Loucy (cell line): Measurements from ENCODE around the gene NOS2.
"Not testable (repeated sequence)": the region's sequence is repeated elsewhere in the genome, so short reads cannot be mapped to it uniquely, and the experiment has no call there.

ENCODE experiments used
- H2AFZ ChIP-seq: fragments of 200-600 bp; sonication (generic); 2 replicates; pipeline ENCODE4 v1.6.0; 2016; ENCODE audit warnings: antibody characterized with exemption, mild to moderate bottlenecking, low read length, moderate library complexity
- H3F3A ChIP-seq: fragments of 200-600 bp; 2 replicates; pipeline ENCODE4 v1.6.0; 2016; ENCODE audit warnings: antibody characterized with exemption, low read depth, mild to moderate bottlenecking
- H3K27me3 ChIP-seq: fragments of 200-600 bp; sonication (generic); 2 replicates; pipeline ENCODE4 v1.6.1; 2014; ENCODE audit warnings: low read length, mild to moderate bottlenecking; ENCODE audit not compliant: insufficient read depth, poor library complexity, severe bottlenecking
- H3K36me3 ChIP-seq: fragments of 200-600 bp; sonication (generic); 2 replicates; pipeline ENCODE4 v1.6.1; 2016; ENCODE audit warnings: low read length; ENCODE audit not compliant: insufficient read depth
- H3K4me1 ChIP-seq: fragments of 200-600 bp; sonication (generic); 2 replicates; pipeline ENCODE4 v1.5.1; 2014; ENCODE audit warnings: low read length, mild to moderate bottlenecking; ENCODE audit not compliant: insufficient read depth, poor library complexity, severe bottlenecking
- H3K4me2 ChIP-seq: fragments of 200-600 bp; sonication (generic); 2 replicates; pipeline ENCODE4 v1.6.0; 2014; ENCODE audit warnings: antibody characterized with exemption, low read length, low read depth, mild to moderate bottlenecking; ENCODE audit not compliant: poor library complexity, severe bottlenecking
- H3K4me3 ChIP-seq: fragments of 200-600 bp; sonication (generic); 2 replicates; pipeline ENCODE4 v1.5.1; 2014; ENCODE audit warnings: low read length, mild to moderate bottlenecking, mixed read lengths; ENCODE audit not compliant: poor library complexity, severe bottlenecking
- H3K79me2 ChIP-seq: fragments of 200-600 bp; sonication (generic); 2 replicates; pipeline ENCODE4 v1.6.1; 2014; ENCODE audit warnings: low read length; ENCODE audit not compliant: insufficient read depth
- H3K9ac ChIP-seq: fragments of 200-600 bp; sonication (generic); 2 replicates; pipeline ENCODE4 v1.6.0; 2014; ENCODE audit warnings: mild to moderate bottlenecking, low read depth, low read length, moderate library complexity; ENCODE audit not compliant: poor library complexity, severe bottlenecking
- H3K9me2 ChIP-seq: fragments of 200-600 bp; sonication (generic); replicated peaks from 2 replicates; pipeline ENCODE4 v1.6.1; 2016; ENCODE audit warnings: low read depth, low read length, mixed read lengths
- H3K9me3 ChIP-seq: fragments of 200-600 bp; sonication (generic); 2 replicates; pipeline ENCODE4 v1.6.1; 2014; ENCODE audit warnings: mild to moderate bottlenecking, antibody characterized with exemption, low read length, low read depth; ENCODE audit not compliant: insufficient read depth
- H4K20me1 ChIP-seq: fragments of 200-600 bp; sonication (generic); 2 replicates; pipeline ENCODE4 v1.6.0; 2014; ENCODE audit warnings: antibody characterized with exemption, low read length, mild to moderate bottlenecking; ENCODE audit not compliant: insufficient read depth, poor library complexity, severe bottlenecking
- CTCF ChIP-seq: fragments of 200-600 bp; sonication (generic); conservative IDR thresholded peaks from 2 replicates; pipeline ENCODE4 v1.5.1; 2014; ENCODE audit warnings: mild to moderate bottlenecking, antibody characterized with exemption, low read length
- EZH2phosphoT487 ChIP-seq: fragments of 200-600 bp; IDR thresholded peaks from 2 replicates; pipeline ENCODE4 v1.6.1; 2018; ENCODE audit warnings: antibody characterized with exemption, mild to moderate bottlenecking, moderate library complexity, borderline replicate concordance

NOS2 gene

GRCh38 chr17:27752831-27753619 is 47.3 kb downstream of the NOS2 start:
- not testable (repeated sequence) for H3K79me2 ChIP-seq, H3K4me2 ChIP-seq, H3K9me3 ChIP-seq, H3K9me2 ChIP-seq, H3K4me3 ChIP-seq, H4K20me1 ChIP-seq, H3K9ac ChIP-seq, H3K4me1 ChIP-seq, H2AFZ ChIP-seq, H3K36me3 ChIP-seq, H3K27me3 ChIP-seq, H3F3A ChIP-seq
- peak; percentile 17; the same call in 1 of the 2 replicates for TF ChIP-seq CTCF

GRCh38 chr17:27751622-27752490 is 48.5 kb downstream of the NOS2 start:
- Histone ChIP-seq H3K36me3 (no peaks in the 10 kb centered on the region), H3K79me2 (no peaks in the 10 kb centered on the region), H2AFZ (no peak overlapping the region), H3F3A (no peaks in the 10 kb centered on the region), H3K4me2 (no peak overlapping the region), H3K27me3 (no peaks in the 10 kb centered on the region), H3K9me3 (no peaks in the 10 kb centered on the region), H3K4me1 (no peaks in the 10 kb centered on the region), H3K9me2 (no peaks in the 10 kb centered on the region), H3K9ac (no peak overlapping the region), H3K4me3 (no peak overlapping the region), H4K20me1 (no peaks in the 10 kb centered on the region)
- no peak for TF ChIP-seq EZH2phosphoT487
- no peak for TF ChIP-seq CTCF

GRCh38 chr17:27751166-27751565 is 49.2 kb downstream of the NOS2 start:
- Histone ChIP-seq H3K4me3 (no peak overlapping the region), H3F3A (no peaks in the 10 kb centered on the region), H3K9me2 (no peaks in the 10 kb centered on the region), H3K27me3 (no peaks in the 10 kb centered on the region), H3K4me1 (no peaks in the 10 kb centered on the region), H3K4me2 (no peak overlapping the region), H3K36me3 (no peaks in the 10 kb centered on the region), H2AFZ (no peak overlapping the region), H3K79me2 (no peaks in the 10 kb centered on the region), H4K20me1 (no peaks in the 10 kb centered on the region), H3K9ac (no peak overlapping the region), H3K9me3 (no peaks in the 10 kb centered on the region)
- TF ChIP-seq EZH2phosphoT487 (no peak), CTCF (no peak)

GRCh38 chr17:27749562-27750150 is 50.7 kb downstream of the NOS2 start:
- not testable (repeated sequence) for H3K36me3 ChIP-seq, H2AFZ ChIP-seq, H4K20me1 ChIP-seq, H3K79me2 ChIP-seq, H3F3A ChIP-seq, H3K9ac ChIP-seq, H3K27me3 ChIP-seq, H3K4me3 ChIP-seq, H3K4me2 ChIP-seq, H3K4me1 ChIP-seq, H3K9me3 ChIP-seq, H3K9me2 ChIP-seq
